ENCODE results near the gene D2HGDH. TPM values are rescaled to one million over a fixed set of nuclear protein-coding genes. Genes with fewer than 3 reads are reported as not detected.

The D2HGDH gene
- total RNA-seq, 1 experiment from 2014 or later, result 10.0 TPM

DNA sequence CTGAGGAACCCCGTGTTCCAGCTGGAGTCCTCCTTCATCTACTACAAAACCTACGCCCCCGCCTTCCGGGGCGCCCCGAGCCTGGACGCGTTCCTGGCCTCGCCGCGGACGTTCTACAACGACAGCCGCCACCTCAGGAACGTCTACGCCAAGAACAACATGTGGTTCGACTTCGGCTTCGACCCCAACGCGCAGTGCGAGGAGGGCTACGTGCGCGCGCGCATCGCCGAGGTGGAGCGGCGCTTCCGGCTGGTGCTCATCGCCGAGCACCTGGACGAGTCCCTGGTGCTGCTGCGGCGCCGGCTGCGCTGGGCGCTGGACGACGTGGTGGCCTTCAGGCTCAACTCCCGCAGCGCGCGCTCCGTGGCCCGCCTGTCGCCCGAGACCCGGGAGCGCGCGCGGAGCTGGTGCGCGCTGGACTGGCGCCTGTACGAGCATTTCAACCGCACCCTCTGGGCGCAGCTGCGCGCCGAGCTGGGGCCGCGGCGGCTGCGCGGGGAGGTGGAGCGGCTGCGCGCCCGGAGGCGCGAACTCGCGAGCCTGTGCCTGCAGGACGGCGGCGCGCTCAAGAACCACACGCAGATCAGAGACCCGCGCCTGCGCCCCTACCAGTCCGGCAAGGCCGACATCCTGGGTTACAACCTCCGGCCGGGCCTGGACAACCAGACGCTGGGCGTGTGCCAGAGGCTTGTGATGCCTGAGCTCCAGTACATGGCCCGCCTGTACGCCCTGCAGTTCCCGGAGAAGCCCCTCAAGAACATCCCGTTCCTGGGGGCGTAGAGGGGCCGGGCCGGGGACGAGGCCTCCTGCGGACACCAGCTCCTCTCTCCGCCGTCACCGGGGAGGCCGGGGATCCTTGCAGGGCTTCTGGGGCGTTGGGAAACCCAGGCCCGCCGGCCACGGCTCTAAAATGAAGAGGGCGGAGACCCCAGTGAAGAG is 69.2 kb downstream of the D2HGDH start:
- Histone ChIP-seq H2BK5ac (ENCODE audit: insufficient read length, low read length) (no peak overlapping the region), H3K23me2 (ENCODE audit: insufficient read length, low read depth, low read length, poor library complexity, severe bottlenecking) (no peaks in the 10 kb centered on the region), H3K14ac (ENCODE audit: insufficient read depth, low read length) (no peak overlapping the region; the same call in 1 of the 2 replicates), H3K79me1 (ENCODE audit: insufficient read depth, low read depth, low read length, poor library complexity, severe bottlenecking) (no peaks in the 10 kb centered on the region), H3K4me1 (ENCODE audit: insufficient read depth, low read length) (peaks cover 8% of the 10 kb centered on the region), H3K27ac (ENCODE audit: insufficient read length, low read depth, low read length) (no peak overlapping the region), H4K91ac (ENCODE audit: insufficient read length, low read depth, low read length) (no peak overlapping the region), H2AK5ac (ENCODE audit: insufficient read length, low read length) (no peak overlapping the region), H3K27me3 (ENCODE audit: insufficient read depth, low read length) (peaks cover 9% of the 10 kb centered on the region; the same call in 1 of the 2 replicates), H3T11ph (ENCODE audit: low read length) (no peak overlapping the region), H2BK12ac (ENCODE audit: insufficient read length, low read depth, low read length) (no peak overlapping the region), H2BK15ac (ENCODE audit: low read depth, low read length) (no peak overlapping the region; the same call in 1 of the 2 replicates), H4K20me1 (ENCODE audit: control insufficient read depth, insufficient read depth, insufficient read length) (no peaks in the 10 kb centered on the region), H3K4me2 (ENCODE audit: insufficient read depth, insufficient read length, low read length) (peak overlapping the region; percentile 36), H2BK20ac (ENCODE audit: low read depth, low read length, poor library complexity, severe bottlenecking) (no peak overlapping the region), H2AFZ (ENCODE audit: low read length) (no peak overlapping the region), H2BK120ac (ENCODE audit: low read depth, low read length, poor library complexity, severe bottlenecking) (no peak overlapping the region), H4K5ac (ENCODE audit: insufficient read length, low read depth, low read length) (no peak overlapping the region), H3K79me2 (ENCODE audit: insufficient read depth, low read length) (no peaks in the 10 kb centered on the region), H3K4ac (ENCODE audit: low read depth, low read length) (no peak overlapping the region), H4K8ac (replicated peaks; ENCODE audit: insufficient read length, low read depth, low read length) (no peak overlapping the region), H3K56ac (ENCODE audit: insufficient read length, low read depth, low read length) (no peak overlapping the region), H3K9me3 (ENCODE audit: control insufficient read depth, low read depth, low read length) (no peaks in the 10 kb centered on the region), H3K9ac (ENCODE audit: extremely low read depth, insufficient read length, low read length) (no peak overlapping the region), H3K18ac (ENCODE audit: insufficient read length, low read depth, low read length) (no peak overlapping the region), H3K23ac (ENCODE audit: insufficient read length, low read depth, low read length) (no peak overlapping the region)
- WGBS (ENCODE audit: extremely low coverage, insufficient read length, low lambda C conversion rate), result no CpG with 5 or more reads among the region's 109 CpGs
- no peaks in the 10 kb centered on the region for H3K9me3 Mint-ChIP-seq
- H3K27ac Mint-ChIP-seq, result no peak overlapping the region
- no peaks in the 10 kb centered on the region for H3K36me3 Mint-ChIP-seq (ENCODE audit: insufficient read depth in 1 of 3, low read depth in 3 of 3)
- peaks cover 10 to 31% of the 10 kb centered on the region in 2 experiments for H3K4me1 Mint-ChIP-seq
- TF ChIP-seq, protein P1, sequence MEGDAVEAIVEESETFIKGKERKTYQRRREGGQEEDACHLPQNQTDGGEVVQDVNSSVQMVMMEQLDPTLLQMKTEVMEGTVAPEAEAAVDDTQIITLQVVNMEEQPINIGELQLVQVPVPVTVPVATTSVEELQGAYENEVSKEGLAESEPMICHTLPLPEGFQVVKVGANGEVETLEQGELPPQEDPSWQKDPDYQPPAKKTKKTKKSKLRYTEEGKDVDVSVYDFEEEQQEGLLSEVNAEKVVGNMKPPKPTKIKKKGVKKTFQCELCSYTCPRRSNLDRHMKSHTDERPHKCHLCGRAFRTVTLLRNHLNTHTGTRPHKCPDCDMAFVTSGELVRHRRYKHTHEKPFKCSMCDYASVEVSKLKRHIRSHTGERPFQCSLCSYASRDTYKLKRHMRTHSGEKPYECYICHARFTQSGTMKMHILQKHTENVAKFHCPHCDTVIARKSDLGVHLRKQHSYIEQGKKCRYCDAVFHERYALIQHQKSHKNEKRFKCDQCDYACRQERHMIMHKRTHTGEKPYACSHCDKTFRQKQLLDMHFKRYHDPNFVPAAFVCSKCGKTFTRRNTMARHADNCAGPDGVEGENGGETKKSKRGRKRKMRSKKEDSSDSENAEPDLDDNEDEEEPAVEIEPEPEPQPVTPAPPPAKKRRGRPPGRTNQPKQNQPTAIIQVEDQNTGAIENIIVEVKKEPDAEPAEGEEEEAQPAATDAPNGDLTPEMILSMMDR (conservative IDR thresholded peaks at IDR 0.05), result no peak
- H3K27me3 Mint-ChIP-seq (ENCODE audit: low read depth), result peaks cover 26% of the 10 kb centered on the region
- DNase-seq, result peak; percentile 51
- peak overlapping the region in 1 of 2 experiments; percentile 24; a peak in 1 of 5 replicates for H3K4me3 Mint-ChIP-seq
